Measurements from ENCODE around the gene ESYT2. TPM values are rescaled to one million over a fixed set of nuclear protein-coding genes. Genes with fewer than 3 reads are reported as not detected.

The ESYT2 gene
- total RNA-seq, 1 donor from 2014 or later, result 23.3 TPM

DNA sequence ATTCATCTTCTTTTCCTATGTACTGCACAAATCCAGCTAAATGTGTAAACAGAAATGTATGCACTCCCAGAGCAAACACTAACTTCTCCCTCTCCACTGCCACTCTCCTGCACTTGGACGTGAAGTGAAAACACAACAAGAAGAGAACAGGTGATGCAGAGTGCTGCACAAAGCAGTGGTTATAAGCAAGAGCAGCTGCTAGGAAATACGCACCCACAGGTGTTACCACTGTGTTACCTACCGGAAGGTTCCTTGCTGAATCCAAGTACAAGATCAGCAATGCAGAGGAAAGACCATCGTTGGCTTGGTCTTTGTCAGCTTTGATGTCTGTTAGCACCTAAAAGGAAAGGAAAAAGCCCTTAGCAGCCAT lies 70.1 kb downstream of the ESYT2 start:
- Mint-ChIP-seq H3K27me3 (ENCODE audit: low read depth) (no peaks in the 10 kb centered on the region), H3K36me3 (ENCODE audit: low read depth) (peaks cover 27% of the 10 kb centered on the region), H3K9me3 (no peaks in the 10 kb centered on the region), H3K4me3 (no peak overlapping the region), H3K27ac (ENCODE audit: unreplicated experiment) (no peak overlapping the region), H3K4me1 (no peaks in the 10 kb centered on the region)
- TF ChIP-seq, protein P1, sequence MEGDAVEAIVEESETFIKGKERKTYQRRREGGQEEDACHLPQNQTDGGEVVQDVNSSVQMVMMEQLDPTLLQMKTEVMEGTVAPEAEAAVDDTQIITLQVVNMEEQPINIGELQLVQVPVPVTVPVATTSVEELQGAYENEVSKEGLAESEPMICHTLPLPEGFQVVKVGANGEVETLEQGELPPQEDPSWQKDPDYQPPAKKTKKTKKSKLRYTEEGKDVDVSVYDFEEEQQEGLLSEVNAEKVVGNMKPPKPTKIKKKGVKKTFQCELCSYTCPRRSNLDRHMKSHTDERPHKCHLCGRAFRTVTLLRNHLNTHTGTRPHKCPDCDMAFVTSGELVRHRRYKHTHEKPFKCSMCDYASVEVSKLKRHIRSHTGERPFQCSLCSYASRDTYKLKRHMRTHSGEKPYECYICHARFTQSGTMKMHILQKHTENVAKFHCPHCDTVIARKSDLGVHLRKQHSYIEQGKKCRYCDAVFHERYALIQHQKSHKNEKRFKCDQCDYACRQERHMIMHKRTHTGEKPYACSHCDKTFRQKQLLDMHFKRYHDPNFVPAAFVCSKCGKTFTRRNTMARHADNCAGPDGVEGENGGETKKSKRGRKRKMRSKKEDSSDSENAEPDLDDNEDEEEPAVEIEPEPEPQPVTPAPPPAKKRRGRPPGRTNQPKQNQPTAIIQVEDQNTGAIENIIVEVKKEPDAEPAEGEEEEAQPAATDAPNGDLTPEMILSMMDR (conservative IDR thresholded peaks at IDR 0.05), result no peak
- no peak for DNase-seq (ENCODE audit: low read depth, low spot score)

DNA sequence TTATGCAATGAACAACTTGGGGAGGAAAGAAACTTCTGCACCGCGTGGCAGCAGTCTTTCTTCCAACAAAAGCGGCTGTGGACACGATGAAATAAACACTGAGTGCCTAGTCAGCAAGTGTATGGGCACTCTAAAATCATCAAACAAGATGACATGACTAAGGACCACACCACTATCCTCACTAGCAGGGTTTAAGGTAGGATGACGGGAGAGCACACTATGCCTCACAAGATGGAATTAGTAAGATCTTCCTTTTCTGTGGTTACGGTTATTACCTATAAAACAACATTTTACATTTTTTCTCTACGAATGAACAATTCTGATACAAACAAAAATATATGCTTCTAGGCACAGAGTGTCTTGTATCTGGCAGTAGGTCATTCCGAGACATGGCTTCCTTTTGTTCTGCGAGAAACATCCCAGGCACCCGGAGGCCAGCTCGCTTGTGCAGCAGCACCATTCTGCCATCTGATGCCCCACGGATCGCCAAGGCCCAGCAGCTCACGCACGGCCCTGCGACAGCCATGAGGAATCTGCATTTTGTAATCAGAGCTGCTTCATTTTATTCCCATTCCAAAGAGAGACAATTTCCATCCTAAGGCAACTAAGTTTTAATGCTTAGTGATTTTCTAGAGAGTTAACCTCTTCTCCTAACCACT lies 70.6 kb downstream of the ESYT2 start:
- TF ChIP-seq, protein P1 (conservative IDR thresholded peaks at IDR 0.05), result no peak
- Mint-ChIP-seq H3K27me3 (ENCODE audit: low read depth) (no peaks in the 10 kb centered on the region), H3K9me3 (no peaks in the 10 kb centered on the region), H3K4me1 (no peaks in the 10 kb centered on the region), H3K4me3 (no peak overlapping the region), H3K36me3 (ENCODE audit: low read depth) (peaks cover 27% of the 10 kb centered on the region), H3K27ac (ENCODE audit: unreplicated experiment) (no peak overlapping the region)
- no peak for DNase-seq (ENCODE audit: low read depth, low spot score)

DNA sequence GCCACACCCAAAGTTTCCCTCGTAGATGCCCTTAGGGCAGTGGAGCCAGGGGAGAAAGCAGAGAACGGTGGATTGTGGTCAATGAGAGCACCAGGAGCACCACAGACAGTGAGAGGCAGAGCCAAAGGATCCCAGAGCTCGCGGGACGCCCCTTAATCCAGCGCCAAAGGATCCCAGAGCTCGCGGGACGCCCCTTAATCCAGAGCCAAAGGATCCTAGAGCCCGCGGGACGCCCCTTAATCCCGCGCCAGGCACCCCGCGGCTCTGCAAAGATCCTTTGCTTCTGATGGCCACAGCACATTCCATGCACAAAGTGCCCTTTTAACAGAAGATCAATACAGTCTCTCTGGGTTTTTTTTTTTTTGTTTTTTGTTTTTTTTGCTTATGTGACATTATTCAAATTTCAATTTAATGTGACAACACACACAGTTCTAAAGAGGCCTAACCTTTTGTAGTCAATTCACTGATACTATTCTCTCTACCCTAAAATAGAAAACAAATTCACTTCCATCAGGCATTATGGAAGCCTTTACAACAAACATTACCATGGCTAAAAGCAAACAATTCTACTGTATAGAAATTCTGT lies 71.8 kb downstream of the ESYT2 start:
- Mint-ChIP-seq H3K27ac (ENCODE audit: unreplicated experiment) (no peak overlapping the region), H3K4me3 (no peak overlapping the region), H3K9me3 (no peaks in the 10 kb centered on the region), H3K27me3 (ENCODE audit: low read depth) (no peaks in the 10 kb centered on the region), H3K4me1 (no peaks in the 10 kb centered on the region), H3K36me3 (ENCODE audit: low read depth) (peaks cover 27% of the 10 kb centered on the region)
- DNase-seq (ENCODE audit: low read depth, low spot score), result no peak
- TF ChIP-seq, protein P1 (conservative IDR thresholded peaks at IDR 0.05), result no peak

DNA sequence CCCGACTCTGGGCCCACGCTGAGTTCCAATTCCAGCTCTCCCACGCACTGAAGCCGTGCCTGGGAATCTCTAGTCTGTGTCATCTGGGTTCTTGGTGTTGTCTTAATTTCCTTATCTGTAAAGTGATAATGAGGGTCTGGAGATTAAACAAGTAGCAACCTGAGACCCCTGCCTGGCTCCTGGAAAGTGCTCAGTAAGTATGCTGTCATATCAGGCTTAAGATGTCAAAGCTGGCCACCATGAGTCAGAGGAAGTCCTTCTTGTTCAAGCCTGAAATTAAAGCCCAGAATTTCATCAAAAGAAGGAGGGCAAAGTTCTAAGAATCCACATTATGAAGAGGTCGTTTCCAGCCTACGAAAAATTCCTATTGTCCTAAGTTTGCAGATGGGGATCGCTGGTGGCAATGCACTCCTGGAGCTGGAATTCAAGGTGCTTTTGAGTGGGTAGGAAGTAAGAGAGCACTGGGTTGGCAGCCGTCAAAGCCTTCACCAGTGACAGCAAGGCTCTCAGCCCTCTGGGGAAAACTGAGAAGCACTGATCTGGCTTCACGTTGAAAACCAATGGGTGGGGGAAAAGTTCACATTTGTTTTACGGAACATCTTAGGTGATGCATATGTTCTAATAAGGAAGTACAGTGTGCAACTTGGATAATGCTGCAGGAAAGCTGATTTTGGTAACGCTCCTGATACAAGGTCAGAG lies 74.4 kb downstream of the ESYT2 start:
- Mint-ChIP-seq H3K4me3 (no peak overlapping the region), H3K4me1 (no peaks in the 10 kb centered on the region), H3K27me3 (ENCODE audit: low read depth) (no peaks in the 10 kb centered on the region), H3K27ac (ENCODE audit: unreplicated experiment) (no peak overlapping the region), H3K9me3 (no peaks in the 10 kb centered on the region), H3K36me3 (ENCODE audit: low read depth) (peaks cover 18% of the 10 kb centered on the region)
- TF ChIP-seq, protein P1 (conservative IDR thresholded peaks at IDR 0.05), result no peak
- no peak for DNase-seq (ENCODE audit: low read depth, low spot score)

DNA sequence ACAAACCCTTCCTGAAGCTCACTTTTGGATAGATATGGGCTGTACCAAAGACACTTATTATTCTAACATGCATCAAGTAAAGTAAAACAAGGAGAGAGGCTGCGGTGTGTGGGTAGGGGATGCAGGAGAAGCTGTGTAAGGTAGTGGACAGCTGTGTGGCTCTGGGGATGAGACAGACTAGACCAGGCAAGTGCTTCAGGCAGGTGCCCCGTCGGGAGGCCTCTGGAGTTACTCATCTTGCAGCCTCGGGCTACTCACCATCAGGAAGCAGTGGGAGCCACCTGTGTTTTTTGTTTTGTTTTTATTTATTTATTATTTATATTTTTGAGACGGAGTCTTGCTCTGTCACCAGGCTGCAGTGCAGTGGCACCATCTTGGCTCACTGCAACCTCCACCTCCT lies 75.4 kb downstream of the ESYT2 start:
- Mint-ChIP-seq H3K36me3 (ENCODE audit: low read depth) (peaks cover 15% of the 10 kb centered on the region), H3K9me3 (no peaks in the 10 kb centered on the region), H3K27me3 (ENCODE audit: low read depth) (no peaks in the 10 kb centered on the region), H3K4me1 (no peaks in the 10 kb centered on the region), H3K4me3 (no peak overlapping the region), H3K27ac (ENCODE audit: unreplicated experiment) (no peak overlapping the region)
- TF ChIP-seq, protein P1 (conservative IDR thresholded peaks at IDR 0.05), result no peak
- DNase-seq (ENCODE audit: low read depth, low spot score), result no peak
